GM12878 (cell line): Measurements from ENCODE around the gene MGARP.

ENCODE experiments used
- CEBPB ChIP-seq, 2 experiments: fragments of 150-350 bp in 1 of 2; IDR thresholded peaks; 2 replicates each; pipeline ENCODE4 v1.6.1; 2012 to 2014; ENCODE audit warnings: low read depth in 2 of 2, low read length in 2 of 2, borderline replicate concordance in 1 of 2, inconsistent platforms in 1 of 2
- CTCF ChIP-seq, 3 experiments: IDR thresholded peaks in 2 of 3; conservative IDR thresholded peaks in 1 of 3; 2 replicates each; pipeline ENCODE4 v1.5.1; 2011; ENCODE audit warnings: low read depth in 3 of 3, low read length in 3 of 3, mild to moderate bottlenecking in 3 of 3, control low read depth in 2 of 3, moderate library complexity in 2 of 3, inconsistent platforms in 1 of 3, mixed read lengths in 1 of 3; ENCODE audit not compliant: control insufficient read depth in 2 of 3, insufficient read depth in 1 of 3; ENCODE audit errors: extremely low read depth in 1 of 3
- ELK1 ChIP-seq: IDR thresholded peaks from 2 replicates; pipeline ENCODE4 v1.6.1; 2012; ENCODE audit warnings: low read depth, low read length, improper control_type of control experiment
- ESRRA ChIP-seq: IDR thresholded peaks from 2 replicates; pipeline ENCODE4 v1.6.1; 2012; ENCODE audit warnings: mild to moderate bottlenecking, low read length, improper control_type of control experiment
- EZH2 ChIP-seq: IDR thresholded peaks from 2 replicates; pipeline ENCODE4 v1.6.1; 2012; ENCODE audit warnings: low read depth, mild to moderate bottlenecking, control low read depth, inconsistent platforms, low read length, borderline replicate concordance; ENCODE audit not compliant: control insufficient read depth
- FOS ChIP-seq: IDR thresholded peaks from 3 replicates; pipeline ENCODE4 v1.6.1; 2011; ENCODE audit warnings: borderline replicate concordance; ENCODE audit not compliant: insufficient read length; ENCODE audit errors: extremely low read depth
- MEF2B ChIP-seq: fragments of 450-650 bp; IDR thresholded peaks from 2 replicates; pipeline ENCODE4 v1.6.1; 2018; ENCODE audit warnings: mild to moderate bottlenecking, moderate library complexity; ENCODE audit not compliant: partially characterized antibody, poor library complexity, severe bottlenecking
- MYB ChIP-seq: fragments of 150-350 bp; IDR thresholded peaks from 2 replicates; pipeline ENCODE4 v1.6.1; 2014; ENCODE audit warnings: mild to moderate bottlenecking, low read depth, low read length, borderline replicate concordance
- POLR2A ChIP-seq: IDR thresholded peaks from 2 replicates; pipeline ENCODE4 v1.6.1; 2011; ENCODE audit warnings: low read depth, mild to moderate bottlenecking, low read length
- RAD21 ChIP-seq: IDR thresholded peaks from 2 replicates; pipeline ENCODE4 v1.6.1; 2011; ENCODE audit warnings: mild to moderate bottlenecking, low read depth, low read length, moderate library complexity; ENCODE audit not compliant: insufficient read depth
- SMC3 ChIP-seq: IDR thresholded peaks from 2 replicates; pipeline ENCODE4 v1.6.1; 2011; ENCODE audit warnings: low read length, improper control_type of control experiment, borderline replicate concordance
- TAF1 ChIP-seq: IDR thresholded peaks from 2 replicates; pipeline ENCODE4 v1.6.1; 2011; ENCODE audit warnings: mild to moderate bottlenecking, low read depth, low read length, borderline replicate concordance
- ZBED1 ChIP-seq: IDR thresholded peaks from 2 replicates; pipeline ENCODE4 v1.6.1; 2016; ENCODE audit warnings: borderline replicate concordance

GRCh38 chr4:139223682-139224317 lies 56.2 kb downstream of the MGARP start:
- TF ChIP-seq MEF2B (no peak), CTCF (IDR thresholded peaks at IDR 0.05 in 2 of 3, conservative IDR thresholded peaks at IDR 0.05 in 1 of 3; ENCODE audit: control insufficient read depth in 2 of 3, extremely low read depth in 1 of 3, insufficient read depth in 1 of 3, low read depth in 3 of 3, low read length in 3 of 3) (no peak), POLR2A (no peak), RAD21 (no peak), FOS (no peak), EZH2 (no peak), SMC3 (no peak), ESRRA (no peak), ZBED1 (no peak), MYB (no peak), CEBPB (IDR thresholded peaks at IDR 0.05; ENCODE audit: borderline replicate concordance in 1 of 2, low read depth in 2 of 2, low read length in 2 of 2) (no peak), ELK1 (no peak), TAF1 (no peak)
